Measurements from ENCODE around the gene SPRN.

GRCh38 chr10:133420579-133420978, 3.8 kb downstream of the SPRN start:
- TF ChIP-seq CTCF (IDR thresholded peaks at IDR 0.05) = no peak
- TF ChIP-seq POLR2A (IDR thresholded peaks at IDR 0.05) = no peak
